Heart right ventricle (tissue), 16 donors: ENCODE measurements around the gene VSNL1. TPM values are rescaled to one million over a fixed set of nuclear protein-coding genes. Genes with fewer than 3 reads are reported as not detected.

Experiments
- ATAC-seq, 8 donors: fragments of 200-7000 bp; cut with Tn5 transposase; one replicate each; pipeline ENCODE4 v1.9.1; 2020; ENCODE audit warnings: mild to moderate bottlenecking in 8 of 8, moderate library complexity in 8 of 8, moderate number of reproducible peaks in 1 of 8
- DNase-seq, 2 donors: peaks; one replicate each; pipeline ENCODE4 v3.0.0-alpha.2; 2020
- H3K27ac ChIP-seq, 10 donors: fragments of 200-600 bp; sonication (generic) in 2 of 10; one replicate each; pipeline versions ENCODE4 v1.5.0 to v1.8.0; 2020 to 2022; ENCODE audit warnings: mild to moderate bottlenecking in 3 of 10
- H3K27me3 ChIP-seq, 7 donors: fragments of 200-600 bp; one replicate each; pipeline ENCODE4 v1.8.0; 2021 to 2022; ENCODE audit warnings: mild to moderate bottlenecking in 2 of 7
- H3K36me3 ChIP-seq, 9 donors: fragments of 200-600 bp; sonication (generic) in 1 of 9; one replicate each; pipeline versions ENCODE4 v1.5.0 to v1.8.0; 2020 to 2022; ENCODE audit warnings: mild to moderate bottlenecking in 2 of 9
- H3K4me1 ChIP-seq, 9 donors: fragments of 200-600 bp; sonication (generic) in 1 of 9; one replicate each; pipeline versions ENCODE4 v1.5.0 to v1.8.0; 2020 to 2022; ENCODE audit warnings: mild to moderate bottlenecking in 4 of 9
- H3K4me3 ChIP-seq, 10 donors: fragments of 200-600 bp; sonication (generic) in 2 of 10; one replicate each; pipeline versions ENCODE4 v1.5.0 to v1.8.0; 2020 to 2022; ENCODE audit warnings: mild to moderate bottlenecking in 7 of 10, moderate library complexity in 2 of 10
- H3K9me3 ChIP-seq, 11 donors: fragments of 200-600 bp in 10 of 11; sonication (generic) in 2 of 11; one replicate each; pipeline versions ENCODE4 v1.5.0 to v1.8.0; 2013 to 2022; ENCODE audit warnings: mild to moderate bottlenecking in 2 of 11, control low read depth in 1 of 11, moderate library complexity in 1 of 11
- CTCF ChIP-seq, 9 donors: fragments of 200-600 bp; sonication (generic) in 2 of 9; IDR thresholded peaks; one replicate each; pipeline versions ENCODE4 v1.5.0 to v1.8.0; 2021 to 2022; ENCODE audit warnings: antibody characterized with exemption in 9 of 9, mild to moderate bottlenecking in 5 of 9, moderate library complexity in 1 of 9
- WGBS, 2 donors: extraction: QIAGEN DNeasy Blood & Tissue Kit; methylation state at CpG; one replicate each; pipeline ENCODE4 v1.1.7; 2013; ENCODE audit warnings: inconsistent platforms in 1 of 2; 5-methylcytosine and 5-hydroxymethylcytosine counted together
- intact Hi-C, 10 donors: fragments of 100-400 bp; cut with DNase I; formaldehyde crosslinking; loops; one replicate each; pipeline versions ENCODE4 v1.11.1 to v1.14.2; 2022
- polyA plus RNA-seq, 2 donors: library from polyadenylated mRNA; stranded (reverse); fragments of 200-250 nt; gene quantifications; one replicate each; pipeline ENCODE4 v1.2.3, GENCODE V29; 2013
- total RNA-seq, 10 donors: library from RNA; stranded (reverse); fragmentation: NEBNext Ultra II Directional in 3 of 10; extraction: Animal tissue kit (Norgen Biotek cat#: 25700) in 3 of 10; gene quantifications; one replicate each; pipeline versions ENCODE4 v1.2.1 to v1.2.4, GENCODE V29; 2021 to 2023
- donor health status: Arrhythmogenic right ventricular cardiomyopathy.
- donor health status: ischemic (EF 13 %, LVEDD 7.1; RV severe dilation, severe dysfunction).
- donor health status: healthy with polysubstance abuse.
- donor health status: DM: no; HTN: yes; CAD: no.
- donor health status: DM: no; HTN: no; CAD: no.
- donor health status: ischemic (EF 25% LVEDD 6.9; RV normal size, moderate dysfunction).
- donor health status: ischemic (EF 25% LVEDD 5.7; RV mildly dilated, moderate dysfunction).
- donor health status: healthy.
- donor health status: DM: yes; HTN: yes; CAD: no.
- donor health status: Ischemic cardiomyopathy.
- donor health status: ischemic (EF 35%, LVEDD 5.7; RV mildly dilated, moderate dysfunction).
- donor health status: nonischemic (EF 11% LVEDD 7.7; RV severe dilation, severe dysfunction).
- donor health status: DM: yes; HTN: yes; CAD: no.
- donor health status: PGD.
- donor health status: ischemic (EF 29% LVEDD 5.4; RV normal size, mild dysfunction).
- donor health status: nonischemic (EF 23%, LVEDD 6.1; RV moderate dilation, normal function).

Gene VSNL1
- total and polyA plus RNA-seq, 12 donors = 5.9 to 24.3 (median 17.3) TPM

- intact Hi-C loops = loop anchor here in 1 of 10 donors (10.0 kb wide), 1 partner anchor 355 kb away; no protein-coding TSS in a partner anchor
- no peak for DNase-seq
- no peak for ATAC-seq
- H3K9me3 ChIP-seq = no peaks in the 10 kb centered on the region
- H3K27ac ChIP-seq = no peak overlapping the region
- peaks cover 0 to 4% (median 0%) of the 10 kb centered on the region in 9 donors for H3K4me1 ChIP-seq
- TF ChIP-seq CTCF (IDR thresholded peaks at IDR 0.05) = no peak
- no peaks in the 10 kb centered on the region for H3K27me3 ChIP-seq
- no peak overlapping the region for H3K4me3 ChIP-seq
- peaks cover 0 to 62% (median 14%) of the 10 kb centered on the region in 9 donors for H3K36me3 ChIP-seq
- 73 to 93% methylated on average over 4 of the region's 4 CpGs for WGBS, 2 donors
These were observed 119.7 kb downstream of the VSNL1 start for GRCh38 chr2:17660219-17660618.

GRCh38 chr2:17661460-17661859 is 121.0 kb downstream of the VSNL1 start:
- H3K4me3 ChIP-seq = no peak overlapping the region
- H3K27ac ChIP-seq = no peak overlapping the region
- H3K27me3 ChIP-seq = no peaks in the 10 kb centered on the region
- peaks cover 0 to 72% (median 14%) of the 10 kb centered on the region in 9 donors for H3K36me3 ChIP-seq
- H3K4me1 ChIP-seq = peaks cover 0 to 4% (median 0%) of the 10 kb centered on the region in 9 donors
- ATAC-seq (no peak), DNase-seq (no peak)
- TF ChIP-seq CTCF (IDR thresholded peaks at IDR 0.05) = no peak
- 91 to 100% methylated on average over 1 of the region's 1 CpG for WGBS, 2 donors
- intact Hi-C loops = loop anchor here in 1 of 10 donors (10.0 kb wide), 1 partner anchor 357 kb away; no protein-coding TSS in a partner anchor
- no peaks in the 10 kb centered on the region for H3K9me3 ChIP-seq

- H3K4me3 ChIP-seq = no peak overlapping the region
- ATAC-seq (no peak), DNase-seq (no peak)
- no peaks in the 10 kb centered on the region for H3K9me3 ChIP-seq
- WGBS, 2 donors = 44 to 74% methylated on average over 1 of the region's 1 CpG
- H3K27me3 ChIP-seq = no peaks in the 10 kb centered on the region
- H3K27ac ChIP-seq = no peak overlapping the region
- H3K4me1 ChIP-seq = peaks cover 0 to 4% (median 0%) of the 10 kb centered on the region in 9 donors
- intact Hi-C loops = loop anchor here in 1 of 10 donors (10.0 kb wide), 1 partner anchor 358 kb away; no protein-coding TSS in a partner anchor
- peaks cover 0 to 85% (median 19%) of the 10 kb centered on the region in 9 donors for H3K36me3 ChIP-seq
- TF ChIP-seq CTCF (IDR thresholded peaks at IDR 0.05) = no peak
These were observed 122.2 kb downstream of the VSNL1 start for GRCh38 chr2:17662723-17663122.

GRCh38 chr2:17664534-17664933 is 124.0 kb downstream of the VSNL1 start:
- ATAC-seq (no peak), DNase-seq (no peak)
- 94 to 100% methylated on average over 1 of the region's 1 CpG for WGBS, 2 donors
- Histone ChIP-seq H3K9me3 (no peaks in the 10 kb centered on the region), H3K4me3 (no peak overlapping the region), H3K27me3 (no peaks in the 10 kb centered on the region), H3K4me1 (peaks cover 0 to 4% (median 0%) of the 10 kb centered on the region in 9 donors), H3K27ac (no peak overlapping the region), H3K36me3 (peaks cover 0 to 92% (median 34%) of the 10 kb centered on the region in 9 donors)
- intact Hi-C loops = loop anchor here in 1 of 10 donors (10.0 kb wide), 1 partner anchor 360 kb away; no protein-coding TSS in a partner anchor
- no peak for TF ChIP-seq CTCF (IDR thresholded peaks at IDR 0.05)
